22Rv1 (cell line): Measurements from ENCODE around the gene RARA.

Source experiments
- ZFX ChIP-seq: fragments of 450-650 bp; IDR thresholded peaks from 2 replicates; pipeline ENCODE4 v1.6.1; 2017; ENCODE audit warnings: antibody characterized with exemption, borderline replicate concordance
- TF ChIP-seq, protein P1 (sequence below): fragments of 450-650 bp; IDR thresholded peaks from 2 replicates; pipeline ENCODE4 v1.5.1; 2017; ENCODE audit warnings: mild to moderate bottlenecking

GRCh38 chr17:40260528-40260927 lies 48.5 kb upstream of the RARA start:
- TF ChIP-seq, protein P1, sequence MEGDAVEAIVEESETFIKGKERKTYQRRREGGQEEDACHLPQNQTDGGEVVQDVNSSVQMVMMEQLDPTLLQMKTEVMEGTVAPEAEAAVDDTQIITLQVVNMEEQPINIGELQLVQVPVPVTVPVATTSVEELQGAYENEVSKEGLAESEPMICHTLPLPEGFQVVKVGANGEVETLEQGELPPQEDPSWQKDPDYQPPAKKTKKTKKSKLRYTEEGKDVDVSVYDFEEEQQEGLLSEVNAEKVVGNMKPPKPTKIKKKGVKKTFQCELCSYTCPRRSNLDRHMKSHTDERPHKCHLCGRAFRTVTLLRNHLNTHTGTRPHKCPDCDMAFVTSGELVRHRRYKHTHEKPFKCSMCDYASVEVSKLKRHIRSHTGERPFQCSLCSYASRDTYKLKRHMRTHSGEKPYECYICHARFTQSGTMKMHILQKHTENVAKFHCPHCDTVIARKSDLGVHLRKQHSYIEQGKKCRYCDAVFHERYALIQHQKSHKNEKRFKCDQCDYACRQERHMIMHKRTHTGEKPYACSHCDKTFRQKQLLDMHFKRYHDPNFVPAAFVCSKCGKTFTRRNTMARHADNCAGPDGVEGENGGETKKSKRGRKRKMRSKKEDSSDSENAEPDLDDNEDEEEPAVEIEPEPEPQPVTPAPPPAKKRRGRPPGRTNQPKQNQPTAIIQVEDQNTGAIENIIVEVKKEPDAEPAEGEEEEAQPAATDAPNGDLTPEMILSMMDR, result no peak
- TF ChIP-seq ZFX, result no peak
